ENCODE measurements around the gene EI24. TPM values are rescaled to one million over a fixed set of nuclear protein-coding genes. Genes with fewer than 3 reads are reported as not detected.

The EI24 gene
- total RNA-seq, 4 donors from 2014 or later: 43.4 to 92.4 (median 51.2) TPM

Small RNA genes within 50 kb of the gene (small RNA-seq; reads per million reads assigned to genes)
- 0 reads per million in 2 donors for gene RNU6-1156P

Other genes with a start within 250 kb of the EI24 start
- 10 to 100 TPM in 1 of 4 donors, 1 to 10 TPM in 3; 5.1 to 10.7 (median 6.5) TPM for gene FEZ1, start 73.2 kb upstream of the EI24 start, total RNA-seq
- gene STT3A, start 23.4 kb downstream of the EI24 start, total RNA-seq: 10 to 100 TPM; 36.3 to 73.1 (median 50.1) TPM
- gene CHEK1, start 55.7 kb downstream of the EI24 start, total RNA-seq: 10 to 100 TPM in 1 of 4 donors, 1 to 10 TPM in 3; 4.2 to 13.2 (median 6.3) TPM
- not detected for gene ACRV1, start 111.4 kb downstream of the EI24 start, total RNA-seq
- not detected for gene PATE1, start 176.8 kb downstream of the EI24 start, total RNA-seq
- gene PATE2, start 209.4 kb downstream of the EI24 start, total RNA-seq: not detected
- not detected for gene PATE3, start 218.7 kb downstream of the EI24 start, total RNA-seq

All from Peyer's patch (tissue), 4 donors.